H1 (cell line): ENCODE results near the gene ZNF451. TPM values are rescaled to one million over a fixed set of nuclear protein-coding genes. Genes with fewer than 3 reads are reported as not detected.

Experiments
- BCL11A ChIP-seq, 2 experiments: IDR thresholded peaks; one replicate each; pipeline ENCODE4 v1.6.1; 2011; ENCODE audit warnings: low read depth in 2 of 2, low read length in 2 of 2, mild to moderate bottlenecking in 2 of 2
- BRCA1 ChIP-seq: IDR thresholded peaks from 2 replicates; pipeline ENCODE4 v1.6.1; 2012; ENCODE audit warnings: low read depth, low read length, improper control_type of control experiment
- FOSL1 ChIP-seq: IDR thresholded peaks from 2 replicates; pipeline ENCODE4 v1.6.1; 2011; ENCODE audit warnings: mild to moderate bottlenecking, low read depth, low read length, moderate library complexity; ENCODE audit not compliant: insufficient read depth
- RAD21 ChIP-seq, 2 experiments: IDR thresholded peaks in 1 of 2; conservative IDR thresholded peaks in 1 of 2; 2 replicates each; pipeline ENCODE4 v1.6.1; 2011; ENCODE audit warnings: low read depth in 2 of 2, low read length in 2 of 2, improper control_type of control experiment in 1 of 2, inconsistent platforms in 1 of 2, mild to moderate bottlenecking in 1 of 2, moderate library complexity in 1 of 2
- RBBP5 ChIP-seq: IDR thresholded peaks from 2 replicates; pipeline ENCODE4 v1.7.1; 2012; ENCODE audit warnings: low read depth, mild to moderate bottlenecking, inconsistent platforms, low read length, moderate library complexity, borderline replicate concordance
- SRF ChIP-seq: IDR thresholded peaks from 2 replicates; pipeline ENCODE4 v1.6.1; 2011; ENCODE audit warnings: mild to moderate bottlenecking, low read depth, low read length, moderate library complexity
- polyA plus RNA-seq, 7 experiments: library from polyadenylated mRNA; depleted of rRNA in 3 of 7; stranded (reverse) in 5 of 7; unstranded in 2 of 7; fragments of >200 nt in 5 of 7; fragments of 200-250 nt in 2 of 7; gene quantifications; 1 replicate in 5 of 7; 2 replicates in 1 of 7; 4 replicates in 1 of 7; pipeline versions ENCODE4 v1.2.1 to v1.2.3, GENCODE V29; 2011 to 2013; ENCODE audit warnings: missing spikeins in 2 of 7, mixed read lengths in 2 of 7
- total RNA-seq: library from RNA; stranded (reverse); fragmentation: NEBNext Ultra II Directional; extraction: Animal tissue kit (Norgen Biotek cat#: 25700); gene quantifications from 2 replicates; pipeline ENCODE4 v1.2.1, GENCODE V29; 2021

Gene ZNF451
- total and polyA plus RNA-seq, 2 of the 8 experiments (the other 6 are each of a cell fraction or from before 2014, with no cell fraction given) = 10.7 to 56.8 TPM

DNA sequence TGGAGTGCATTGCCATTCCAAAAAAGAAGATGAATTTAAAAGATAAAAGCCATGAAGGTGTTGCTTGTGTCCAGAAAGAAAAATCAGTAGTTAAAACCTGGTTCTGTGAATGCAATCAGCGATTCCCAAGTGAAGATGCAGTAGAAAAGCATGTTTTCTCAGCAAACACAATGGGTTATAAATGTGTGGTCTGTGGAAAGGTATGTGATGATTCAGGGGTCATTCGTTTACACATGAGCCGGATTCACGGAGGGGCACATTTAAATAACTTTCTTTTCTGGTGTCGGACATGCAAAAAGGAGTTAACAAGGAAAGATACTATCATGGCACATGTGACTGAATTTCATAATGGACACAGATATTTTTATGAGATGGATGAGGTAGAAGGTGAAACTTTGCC, 57.4 kb downstream of the ZNF451 start (continued):
- TF ChIP-seq RBBP5 (no peak), BCL11A (IDR thresholded peaks at IDR 0.05; ENCODE audit: low read depth in 2 of 2, low read length in 2 of 2) (no peak), BRCA1 (no peak), FOSL1 (no peak), RAD21 (IDR thresholded peaks at IDR 0.05 in 1 of 2, conservative IDR thresholded peaks at IDR 0.05 in 1 of 2; ENCODE audit: low read depth in 2 of 2, low read length in 2 of 2) (no peak), SRF (no peak)
